Epithelial cell of prostate (primary cell): ENCODE data around the gene RIMS3.

Experiments used
- DNase-seq: peaks from one replicate; pipeline ENCODE4 v3.0.0-alpha.2; 2011; ENCODE audit warnings: low read depth, low spot score
- H3K27ac ChIP-seq: fragments of 450-650 bp; 2 replicates; pipeline ENCODE4 v1.5.1; 2017; ENCODE audit warnings: mild to moderate bottlenecking

The RIMS3 gene

DNA sequence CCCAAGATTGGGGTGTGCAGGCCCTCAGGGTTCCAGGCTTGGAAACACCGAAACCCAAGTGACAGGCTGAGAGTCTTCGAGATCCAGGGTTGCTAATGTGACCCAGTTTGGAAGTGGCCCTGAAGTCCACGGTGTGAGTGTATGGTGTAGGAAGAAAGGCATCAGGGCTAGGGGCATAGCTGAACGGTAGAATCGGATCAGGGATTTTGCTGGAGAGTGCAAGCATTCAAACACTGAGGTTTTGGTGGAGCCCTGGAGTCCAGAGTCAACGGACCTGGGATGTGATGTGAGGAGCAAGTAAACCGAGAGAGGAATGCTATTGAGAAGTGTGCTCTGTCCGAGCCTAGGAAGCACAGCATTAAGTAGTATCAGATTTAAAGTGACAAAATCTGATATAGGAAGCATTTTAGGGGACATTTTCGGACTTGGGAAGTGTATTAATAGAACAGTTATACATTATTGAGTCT lies 27.0 kb upstream of the RIMS3 start:
- peak overlapping the region; percentile 91 for H3K27ac ChIP-seq
- no peak for DNase-seq

DNA sequence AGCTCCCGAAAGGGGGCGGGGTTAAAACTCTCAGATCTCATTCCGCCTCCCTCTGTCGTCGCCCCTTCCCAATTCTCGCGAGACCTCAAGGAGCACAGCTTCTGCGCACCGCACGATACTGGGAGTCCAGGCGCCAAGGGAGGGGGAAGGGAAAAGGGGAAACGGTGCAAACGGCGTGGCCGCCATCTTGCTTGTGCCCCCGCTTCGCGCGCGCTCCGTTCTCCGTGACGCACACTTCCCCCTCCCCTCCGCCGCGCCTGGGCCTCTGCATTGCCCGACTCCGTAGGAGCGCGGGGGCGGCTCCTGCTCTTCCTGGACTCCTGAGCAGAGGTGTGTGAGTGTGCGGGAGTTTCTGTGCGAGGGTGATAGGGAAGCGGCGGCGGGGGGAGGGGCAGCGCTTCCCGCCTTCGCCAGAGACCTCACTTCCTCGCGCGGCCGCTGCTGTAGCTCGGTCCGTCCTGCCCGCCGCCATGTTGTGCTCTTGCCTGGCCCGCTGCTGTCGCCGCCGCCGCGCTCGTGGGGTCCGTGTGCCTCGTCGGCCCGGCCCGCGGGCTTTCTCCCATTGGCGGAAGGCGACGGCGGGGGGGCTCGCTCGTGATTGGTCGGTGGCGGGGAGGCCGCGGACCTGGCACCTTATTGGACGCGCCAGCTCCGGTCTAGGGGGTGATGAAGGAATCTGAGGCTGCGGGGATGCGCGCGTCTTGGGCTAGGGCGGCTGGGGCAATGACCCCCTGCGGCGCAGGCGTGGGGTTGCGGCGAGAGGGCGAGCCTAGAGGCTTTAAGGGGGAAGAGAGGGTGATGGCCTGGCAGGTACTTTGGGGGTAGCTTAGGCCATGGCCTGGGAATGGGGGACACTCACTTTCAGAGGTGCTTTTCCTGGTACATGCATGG lies 26.3 kb upstream of the RIMS3 start, which contains the start of gene NFYC:
TSS of gene NFYC (plus strand) at position 167 of the 891 bp plus-strand sequence. CDS start 47,140 bp downstream, outside the sequence.
- DNase-seq: peak; percentile 85
- H3K27ac ChIP-seq: peak within 1 kb of the TSS; percentile 91

DNA sequence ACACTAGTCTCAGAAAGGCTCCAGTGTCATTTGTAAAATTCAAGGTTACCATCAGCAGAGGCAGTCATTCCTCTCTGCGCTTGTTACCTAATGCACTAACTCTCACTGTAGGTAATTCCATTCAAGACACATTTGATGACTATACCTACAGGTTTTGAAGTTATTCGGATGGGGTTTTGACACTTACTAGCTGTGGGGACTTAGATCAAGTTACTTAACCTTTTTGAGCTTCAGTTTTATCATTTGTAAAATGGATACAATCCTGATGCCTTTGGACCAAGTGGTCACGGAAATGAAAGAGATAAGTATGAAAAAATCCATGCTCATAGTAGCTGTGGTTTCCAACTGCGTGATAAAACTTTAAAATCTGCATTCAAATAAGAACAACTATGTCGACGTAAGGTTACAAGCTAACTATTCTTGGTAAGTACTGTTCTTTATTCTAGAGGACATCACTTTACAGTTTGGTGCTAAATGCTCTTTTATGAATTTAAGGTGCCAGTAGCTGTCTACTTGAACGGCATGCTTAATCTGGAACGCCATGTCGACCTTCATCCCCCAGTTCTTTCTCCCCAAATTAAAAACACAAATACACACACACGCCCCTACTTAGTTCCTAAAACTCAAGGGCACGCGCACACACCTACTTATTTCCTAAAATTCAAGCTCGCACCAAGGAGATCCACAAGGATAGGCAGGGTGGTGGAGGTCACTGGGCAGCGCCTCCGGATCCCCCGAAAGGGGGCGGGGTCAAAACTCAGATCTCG lies 25.5 kb upstream of the RIMS3 start:
- no peak for DNase-seq
- peak overlapping the region; percentile 91 for H3K27ac ChIP-seq

DNA sequence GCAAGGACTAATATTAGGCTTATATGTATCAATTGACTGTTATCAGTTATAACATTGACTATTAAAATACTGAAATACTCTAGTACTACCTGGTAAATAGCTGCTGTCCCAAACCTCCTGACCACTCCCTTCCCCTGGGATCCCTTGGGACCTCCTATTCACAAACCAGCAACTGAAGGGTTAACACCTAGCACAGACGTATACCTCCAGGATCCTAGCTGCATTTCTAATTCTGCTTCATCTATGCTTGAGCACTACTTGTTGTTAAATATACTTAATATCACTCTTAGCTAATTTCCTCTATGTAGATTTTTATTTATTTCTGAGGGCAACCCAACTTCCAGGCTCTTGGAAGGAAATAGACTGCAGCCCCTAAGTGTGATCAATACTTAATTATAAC lies 24.3 kb upstream of the RIMS3 start:
- no peak overlapping the region for H3K27ac ChIP-seq
- DNase-seq: no peak

DNA sequence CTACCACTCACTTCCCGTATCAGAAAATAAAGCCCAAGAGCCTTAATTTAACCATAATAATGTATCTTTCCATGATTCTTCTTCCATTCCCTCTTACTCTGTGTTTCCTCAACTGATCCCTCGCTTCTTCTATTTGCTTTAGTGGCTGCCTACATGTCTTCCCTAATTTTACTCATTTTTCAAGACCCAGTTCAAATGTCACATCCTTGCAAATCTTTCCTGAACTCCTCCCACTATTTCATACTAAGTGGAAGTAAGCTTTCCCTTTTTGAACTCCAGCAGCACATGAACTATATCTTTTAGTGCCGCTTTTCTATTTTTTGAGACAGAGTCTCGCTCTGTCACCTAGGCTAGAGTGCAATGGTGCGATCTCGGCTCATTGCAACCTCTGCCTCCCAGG lies 22.2 kb upstream of the RIMS3 start:
- no peak overlapping the region for H3K27ac ChIP-seq
- DNase-seq: no peak

DNA sequence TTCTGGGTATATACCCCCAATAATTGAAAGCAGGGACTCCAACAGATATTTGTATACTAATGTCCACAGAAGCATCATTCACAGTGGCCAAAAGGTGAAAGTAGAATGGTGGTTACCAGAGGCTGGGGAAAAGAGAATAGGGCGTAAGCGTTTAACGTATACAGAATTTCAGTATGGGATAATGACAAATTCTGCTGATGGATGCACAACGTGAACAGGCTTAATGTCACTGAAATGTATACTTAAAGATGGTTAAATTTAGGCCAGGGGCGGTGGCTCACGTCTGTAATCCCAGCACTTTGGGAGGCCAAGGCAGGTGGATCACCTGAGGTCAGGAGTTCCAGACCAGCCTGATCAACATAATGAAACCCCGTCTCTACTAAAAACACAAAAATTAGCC lies 21.6 kb upstream of the RIMS3 start:
- no peak for DNase-seq
- no peak overlapping the region for H3K27ac ChIP-seq

- DNase-seq: no peak
- H3K27ac ChIP-seq: no peak overlapping the region
Measured at GRCh38 chr1:40684669-40685068, 19.2 kb upstream of the RIMS3 start.

DNA sequence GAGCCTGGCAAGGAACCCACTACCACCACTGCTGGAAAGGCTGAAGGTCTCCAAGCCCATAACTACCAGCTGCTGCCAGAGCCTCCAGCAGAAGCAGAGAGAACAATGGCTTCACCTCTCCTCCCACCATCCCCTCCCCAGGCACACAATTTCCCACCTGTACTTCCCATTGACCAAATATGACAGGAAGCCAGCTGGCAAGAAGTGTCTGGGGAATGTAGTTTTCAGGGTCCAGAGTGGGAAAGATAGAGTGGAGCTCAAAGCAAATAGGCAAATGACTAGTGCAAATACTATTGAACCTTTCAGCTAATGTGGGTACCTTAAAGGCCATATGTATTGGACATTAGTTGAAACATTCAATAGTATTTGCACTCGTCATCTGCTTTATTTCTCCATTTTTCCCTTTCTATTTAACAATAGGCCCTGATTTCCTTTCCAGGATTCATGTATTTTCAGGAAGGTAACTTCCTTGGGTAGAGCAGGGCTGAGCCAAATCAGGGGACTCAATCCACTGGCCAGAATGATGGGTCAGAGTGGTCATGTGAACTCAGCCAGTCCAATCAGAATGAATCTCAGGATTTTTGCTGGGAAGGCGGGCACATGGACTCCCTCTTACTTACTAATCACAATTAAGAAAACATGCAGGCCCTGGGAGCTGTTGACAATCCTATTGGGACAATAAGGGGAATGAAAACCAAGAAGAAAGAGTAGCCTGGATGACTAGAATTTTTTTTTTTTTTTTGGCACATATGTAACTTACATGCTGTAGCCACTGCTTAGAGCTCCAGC lies 13.9 kb upstream of the RIMS3 start:
- no peak overlapping the region for H3K27ac ChIP-seq
- no peak for DNase-seq

DNA sequence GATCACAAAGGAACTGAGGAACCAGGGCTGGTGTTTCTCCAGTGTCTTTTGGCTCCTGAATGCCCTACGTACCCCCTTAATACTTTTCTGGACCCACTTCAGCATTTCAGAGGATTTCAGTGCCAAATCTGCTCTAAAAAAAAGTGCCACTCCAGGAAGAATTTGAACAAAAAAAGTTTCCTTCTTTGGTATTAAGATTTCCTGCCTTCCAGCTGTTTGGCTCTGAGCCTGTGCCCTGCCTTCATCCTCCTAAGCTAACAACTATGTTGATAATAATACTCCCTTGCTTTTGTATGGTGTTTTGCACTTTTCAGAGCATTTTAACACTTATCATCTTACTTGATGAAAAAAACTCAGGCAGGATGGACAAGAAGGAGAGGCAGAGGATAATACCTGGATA lies 11.0 kb upstream of the RIMS3 start:
- no peak for DNase-seq
- H3K27ac ChIP-seq: no peak overlapping the region

- no peak for DNase-seq
- no peak overlapping the region for H3K27ac ChIP-seq
Measured at GRCh38 chr1:40673452-40673851, 8.0 kb upstream of the RIMS3 start.

GRCh38 chr1:40668769-40669525 lies 3.5 kb upstream of the RIMS3 start:
- DNase-seq: no peak
- H3K27ac ChIP-seq: no peak overlapping the region

DNA sequence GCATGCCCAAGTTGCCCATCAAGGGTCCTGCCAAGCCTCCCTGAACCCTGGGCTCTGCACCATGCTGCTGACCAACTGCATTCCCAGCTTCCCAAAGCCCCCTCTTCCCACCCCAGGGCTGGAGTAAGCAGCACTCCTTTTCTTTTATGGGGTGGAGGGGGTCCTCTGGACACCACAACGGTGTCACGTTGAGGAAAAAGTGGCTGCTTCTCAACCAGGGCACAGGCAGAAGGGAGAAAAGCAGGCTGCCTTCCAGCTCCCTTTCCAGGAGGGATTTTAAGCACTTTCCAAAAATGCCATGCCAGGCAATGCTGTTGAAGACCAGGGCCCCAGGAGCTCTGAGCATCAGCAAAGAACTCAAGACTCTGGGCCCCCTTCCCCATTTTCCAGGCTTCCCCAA lies 691 bp downstream of the RIMS3 start:
- DNase-seq: no peak
- H3K27ac ChIP-seq: no peak overlapping the region

DNA sequence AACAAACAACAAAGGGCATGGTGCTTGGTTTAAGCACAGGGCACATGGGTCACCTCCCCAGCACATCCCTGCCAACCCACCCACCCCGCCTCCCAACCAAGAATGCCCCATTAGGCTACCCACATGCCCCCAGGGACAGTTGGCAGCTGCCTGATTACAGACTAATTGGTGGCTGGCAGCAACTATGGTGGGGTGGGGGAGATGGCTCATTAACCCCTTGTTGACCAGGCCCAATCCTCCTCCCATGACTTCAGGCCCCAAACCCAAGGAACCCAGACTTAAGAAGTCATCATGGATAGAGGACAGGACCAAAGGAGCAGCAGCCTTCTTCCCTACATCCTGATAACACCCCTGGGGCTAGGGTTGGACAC lies 1.3 kb downstream of the RIMS3 start:
- no peak overlapping the region for H3K27ac ChIP-seq
- no peak for DNase-seq

GRCh38 chr1:40663324-40664166 lies 1.9 kb downstream of the RIMS3 start:
- DNase-seq: no peak
- H3K27ac ChIP-seq: no peak overlapping the region

GRCh38 chr1:40662864-40663263 lies 2.6 kb downstream of the RIMS3 start:
- H3K27ac ChIP-seq: no peak overlapping the region
- peak; percentile 20 for DNase-seq

DNA sequence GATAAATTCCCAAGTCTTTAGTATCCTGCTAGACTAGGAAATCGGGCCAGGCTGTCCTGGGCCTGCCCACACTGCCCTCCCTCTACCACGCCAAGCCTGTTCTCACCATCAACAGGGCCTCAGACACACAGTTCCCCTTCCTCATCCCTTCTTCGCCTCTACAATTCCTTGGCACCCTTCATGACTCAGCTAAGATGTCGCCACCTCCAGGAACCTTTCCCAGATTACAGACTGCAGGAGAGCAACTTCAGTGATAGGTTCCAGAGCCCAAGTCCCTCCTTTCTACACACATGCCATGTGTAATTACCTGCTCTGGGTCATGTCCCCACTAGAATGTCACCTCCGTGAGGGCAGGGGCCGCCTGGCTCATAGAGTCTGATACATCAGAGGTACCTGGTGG lies 3.3 kb downstream of the RIMS3 start:
- no peak overlapping the region for H3K27ac ChIP-seq
- DNase-seq: no peak

DNA sequence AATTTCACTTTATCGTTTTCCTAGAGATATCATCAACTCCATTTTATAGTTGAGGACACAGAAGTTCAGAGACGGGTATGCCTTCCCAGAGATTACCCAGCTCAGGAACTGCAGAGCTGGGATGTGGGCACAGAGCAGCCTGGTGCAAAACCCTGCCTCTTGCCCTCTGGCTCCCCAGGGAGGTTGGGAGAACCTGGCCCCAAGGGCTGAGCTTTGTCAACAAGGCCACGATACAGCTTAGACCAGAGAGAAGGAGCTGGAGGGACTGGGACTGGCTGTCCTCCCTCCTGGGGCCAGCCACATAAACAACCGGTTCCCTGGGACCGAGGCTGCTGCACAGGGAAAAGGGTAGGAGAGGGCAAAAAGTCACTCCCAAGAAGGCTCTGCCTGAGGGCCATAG lies 3.8 kb downstream of the RIMS3 start:
- H3K27ac ChIP-seq: no peak overlapping the region
- no peak for DNase-seq

DNA sequence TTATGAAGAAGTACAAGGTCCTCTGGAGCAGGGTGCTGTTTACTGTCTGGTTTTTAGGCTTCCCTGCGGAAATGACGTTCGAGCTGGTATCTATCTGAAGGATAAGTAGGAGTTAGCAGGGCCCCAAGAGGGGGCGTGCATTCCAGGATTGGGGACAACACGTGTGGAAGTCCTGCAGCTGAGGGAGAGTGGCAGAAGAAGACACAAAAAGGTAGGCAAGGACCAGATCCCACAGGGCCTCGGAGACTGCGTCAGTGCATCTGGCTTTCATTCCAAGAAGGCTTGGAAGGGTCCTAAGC lies 5.9 kb downstream of the RIMS3 start:
- no peak for DNase-seq
- H3K27ac ChIP-seq: no peak overlapping the region
